ENCODE results near the gene SPIRE2. TPM values are rescaled to one million over a fixed set of nuclear protein-coding genes. Genes with fewer than 3 reads are reported as not detected.
"Not testable (repeated sequence)": the region's sequence is repeated elsewhere in the genome, so short reads cannot be mapped to it uniquely, and the experiment has no call there.

Gene SPIRE2
- total and polyA plus RNA-seq, 2 of the 13 experiments (the other 11 are each of a cell fraction or from before 2014, with no cell fraction given): 13.3 to 37.5 TPM

GRCh38 chr16:89793092-89793491 is 35.2 kb upstream of the SPIRE2 start:
- BruUV-seq (replicated peaks); ATAC-seq; H3K27ac ChIP-seq (ENCODE audit: extremely low read length, insufficient read depth, low read length); H3K9ac ChIP-seq (ENCODE audit: insufficient read depth, low read depth, low read length); H4K20me1 ChIP-seq (ENCODE audit: insufficient read depth, low read length); H3K4me2 ChIP-seq (ENCODE audit: low read depth, low read length); H3K79me2 ChIP-seq (ENCODE audit: insufficient read depth, low read length); DNase-seq (ENCODE audit: low spot score); H3K4me1 ChIP-seq (ENCODE audit: insufficient read depth, low read length); H3K9me3 ChIP-seq (ENCODE audit: low read length); intact Hi-C loops (cut with micrococcal nuclease; ENCODE audit: unreplicated experiment); in situ Hi-C loops (cut with HindIII; ENCODE audit: extremely low pct_ligation_motif_present, low pct_unique_long_range_greater_than_20kb); H3K27me3 ChIP-seq (ENCODE audit: control insufficient read depth in 1 of 2, insufficient read depth in 2 of 2, low read length in 2 of 2); H2AFZ ChIP-seq (ENCODE audit: low read length); H3K4me3 ChIP-seq (replicated peaks in 1 of 3; ENCODE audit: insufficient read depth in 1 of 3, low read depth in 2 of 3, low read length in 3 of 3): not testable (repeated sequence)
- POLR2A ChIA-PET: interaction anchor here (0.7 to 2.2 kb wide), 4 partner anchors 10 to 93 kb away, joined by 3 to 6 read pairs (median 4); no protein-coding TSS in a partner anchor
- peaks cover 45 to 73% of the 10 kb centered on the region in 2 experiments for H3K36me3 ChIP-seq (replicated peaks in 1 of 2; ENCODE audit: control insufficient read depth in 1 of 2, insufficient read depth in 2 of 2, low read length in 2 of 2)
- CTCF ChIA-PET (ENCODE audit: low intra/inter-chr PET ratio, low total read pairs): interaction anchor here (1.4 to 1.9 kb wide), 3 partner anchors 68 to 93 kb away, joined by 4 to 11 read pairs (median 9); no protein-coding TSS in a partner anchor
- peak; percentile 70 for FAIRE-seq
- WGBS (ENCODE audit: low lambda C conversion rate): 67% methylated on average over 12 of the region's 12 CpGs
- TF ChIP-seq ZBTB33 (CRISPR knock-in tag; IDR thresholded peaks at IDR 0.05): peak; percentile 100
- TF ChIP-seq ERF (CRISPR knock-in tag; IDR thresholded peaks at IDR 0.05): 0 out of 2 replicates have a peak, but pooled peaks have one; percentile 44
- TF ChIP-seq ZGPAT (CRISPR knock-in tag; IDR thresholded peaks at IDR 0.05): peak; percentile 50; the same call in 1 of the 2 replicates
- TF ChIP-seq THAP11 (CRISPR knock-in tag; IDR thresholded peaks at IDR 0.05): 0 out of 2 replicates have a peak, but pooled peaks have one; percentile 24
- TF ChIP-seq RXRA (CRISPR knock-in tag; IDR thresholded peaks at IDR 0.05): 0 out of 2 replicates have a peak, but pooled peaks have one; percentile 19
- TF ChIP-seq HOXA3 (CRISPR knock-in tag; IDR thresholded peaks at IDR 0.05): 0 out of 2 replicates have a peak, but pooled peaks have one; percentile 46
- peak; percentile 43 for TF ChIP-seq ZNF687 (CRISPR knock-in tag; IDR thresholded peaks at IDR 0.05)
- 0 out of 2 replicates have a peak, but pooled peaks have one; percentile 2 for TF ChIP-seq GABPB1 (CRISPR knock-in tag; IDR thresholded peaks at IDR 0.05)
- peak; percentile 37 for TF ChIP-seq TEAD3 (CRISPR knock-in tag; optimal IDR thresholded peaks at IDR 0.05; ENCODE audit: borderline replicate concordance)
- peak; percentile 38; the same call in 1 of the 2 replicates for TF ChIP-seq SMC3 (IDR thresholded peaks at IDR 0.05; ENCODE audit: low read length)
- peak; percentile 89; the same call in 1 of the 2 replicates for TF ChIP-seq ZBTB4 (CRISPR knock-in tag; IDR thresholded peaks at IDR 0.05; ENCODE audit: borderline replicate concordance)
- 0 out of 2 replicates have a peak, but pooled peaks have one; percentile 24 for TF ChIP-seq SALL2 (CRISPR knock-in tag; IDR thresholded peaks at IDR 0.05)
- peak; percentile 98 for TF ChIP-seq ZBTB38 (CRISPR knock-in tag; IDR thresholded peaks at IDR 0.05)
- TF ChIP-seq STAG1 (CRISPR knock-in tag; IDR thresholded peaks at IDR 0.05): peak; percentile 74

All from HepG2 (cell line).